NT2/D1 (cell line): Measurements from ENCODE around the gene TSSK2.
"Not testable (repeated sequence)": the region's sequence is repeated elsewhere in the genome, so short reads cannot be mapped to it uniquely, and the experiment has no call there.

Experiments used
- DNase-seq: peaks from one replicate; pipeline ENCODE4 v3.0.0-alpha.2; 2011; ENCODE audit warnings: low read depth, low spot score
- H3K27me3 ChIP-seq: 2 replicates; pipeline ENCODE4 v1.6.0; 2011; ENCODE audit warnings: mild to moderate bottlenecking; ENCODE audit not compliant: insufficient read length, insufficient read depth
- H3K36me3 ChIP-seq: 2 replicates; pipeline ENCODE4 v1.6.1; 2011; ENCODE audit warnings: mild to moderate bottlenecking, low read length, mixed read lengths; ENCODE audit not compliant: insufficient read depth, insufficient read length
- H3K4me1 ChIP-seq: 2 replicates; pipeline ENCODE4 v1.5.1; 2011; ENCODE audit not compliant: insufficient read depth, insufficient read length
- H3K4me3 ChIP-seq: 2 replicates; pipeline ENCODE4 v1.5.1; 2011; ENCODE audit warnings: low read depth; ENCODE audit not compliant: insufficient read length
- H3K9ac ChIP-seq: 2 replicates; pipeline ENCODE4 v1.6.0; 2011; ENCODE audit warnings: low read depth; ENCODE audit not compliant: insufficient read length
- H3K9me3 ChIP-seq: 2 replicates; pipeline ENCODE4 v1.5.1; 2011; ENCODE audit warnings: mild to moderate bottlenecking, low read length; ENCODE audit not compliant: insufficient read depth
- SUZ12 ChIP-seq: IDR thresholded peaks from 2 replicates; pipeline ENCODE4 v1.6.1; 2011; ENCODE audit not compliant: insufficient read length, insufficient read depth; ENCODE audit errors: extremely low read depth
- YY1 ChIP-seq: IDR thresholded peaks from 2 replicates; pipeline ENCODE4 v1.6.1; 2011; ENCODE audit not compliant: insufficient read length, insufficient read depth
- ZNF274 ChIP-seq: IDR thresholded peaks from 2 replicates; pipeline ENCODE4 v1.6.1; 2011; ENCODE audit warnings: mild to moderate bottlenecking, low read depth, low read length

TSSK2 gene

GRCh38 chr22:19152942-19153883 lies 22.1 kb downstream of the TSSK2 start:
- DNase-seq, result no peak
- Histone ChIP-seq H3K36me3 (no peaks in the 10 kb centered on the region), H3K27me3 (peaks cover 51% of the 10 kb centered on the region), H3K9me3 (no peaks in the 10 kb centered on the region), H3K4me1 (no peaks in the 10 kb centered on the region), H3K9ac (no peak overlapping the region), H3K4me3 (no peak overlapping the region)
- no peak for TF ChIP-seq YY1

DNA sequence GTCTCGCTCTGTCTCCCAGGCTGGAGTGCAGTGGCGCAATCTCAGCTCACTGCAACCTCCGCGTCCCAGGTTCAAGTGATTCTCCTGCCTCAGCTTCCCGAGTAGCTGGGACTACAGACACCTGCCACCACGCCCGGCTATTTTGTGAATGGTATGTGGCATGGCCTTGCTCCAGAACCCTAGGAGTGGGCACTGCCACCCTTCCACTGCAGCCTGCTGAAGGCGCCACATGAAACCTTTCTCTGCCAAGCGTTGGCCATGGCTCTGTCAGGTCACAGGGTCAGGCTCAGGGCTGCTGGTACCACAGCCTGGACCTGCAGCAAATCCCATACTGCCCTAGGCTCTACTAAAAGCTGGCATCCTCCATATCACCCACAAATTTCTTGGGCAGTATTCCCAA lies 25.0 kb downstream of the TSSK2 start:
- not testable (repeated sequence) for H3K9me3 ChIP-seq, H3K9ac ChIP-seq, H3K36me3 ChIP-seq, DNase-seq, H3K4me3 ChIP-seq, H3K4me1 ChIP-seq
- H3K27me3 ChIP-seq, result peaks cover 26% of the 10 kb centered on the region

DNA sequence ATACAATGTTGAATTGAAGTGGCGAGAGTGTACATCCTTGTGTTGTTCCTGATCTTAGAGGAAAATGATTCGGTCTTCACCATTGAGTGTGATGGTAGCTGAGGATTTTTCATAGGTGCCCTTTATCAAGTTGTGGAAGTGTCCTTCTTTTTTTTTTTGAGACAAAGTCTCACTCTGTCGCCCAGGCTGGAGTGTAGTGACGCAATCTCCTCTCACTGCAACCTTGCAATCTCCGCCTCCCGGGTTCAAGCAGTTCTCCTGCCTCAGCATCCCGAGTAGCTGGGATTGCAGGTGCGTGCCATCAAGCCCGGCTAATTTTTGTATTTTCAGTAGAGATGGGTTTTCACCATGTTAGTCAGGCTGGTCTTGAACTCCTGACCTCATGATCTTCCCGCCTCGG lies 27.5 kb downstream of the TSSK2 start:
- not testable (repeated sequence) for DNase-seq, H3K27me3 ChIP-seq, H3K9me3 ChIP-seq, H3K4me3 ChIP-seq, H3K36me3 ChIP-seq, H3K9ac ChIP-seq, H3K4me1 ChIP-seq

- no peak for TF ChIP-seq SUZ12
- H3K36me3 ChIP-seq, result no peaks in the 10 kb centered on the region
- no peak for DNase-seq
- no peaks in the 10 kb centered on the region for H3K4me1 ChIP-seq
- H3K27me3 ChIP-seq, result peaks cover 30% of the 10 kb centered on the region
- no peak overlapping the region for H3K9ac ChIP-seq
- no peak overlapping the region for H3K4me3 ChIP-seq
- H3K9me3 ChIP-seq, result no peaks in the 10 kb centered on the region
Measured at GRCh38 chr22:19164425-19164824, 33.3 kb downstream of the TSSK2 start.

DNA sequence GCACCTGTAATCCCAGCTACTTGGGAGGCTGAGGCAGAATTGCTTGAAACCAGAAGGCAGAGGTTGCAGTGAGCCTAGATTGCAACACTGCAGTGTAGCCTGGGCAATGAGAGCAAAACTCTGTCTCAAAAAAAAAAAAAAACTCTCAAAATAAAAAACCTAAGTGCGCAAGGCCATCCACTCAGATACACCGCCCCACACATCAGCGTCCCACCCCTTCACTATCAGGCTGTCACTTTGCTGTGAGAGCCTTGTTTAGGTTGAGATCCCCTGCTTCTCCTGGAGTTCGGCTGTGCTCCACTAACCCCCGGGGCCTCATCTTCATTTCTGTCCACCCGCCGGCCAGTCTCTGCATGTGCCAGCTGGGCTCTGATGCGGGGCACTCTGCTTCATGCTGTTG lies 35.3 kb downstream of the TSSK2 start:
- peaks cover 10% of the 10 kb centered on the region for H3K4me1 ChIP-seq
- no peak overlapping the region for H3K4me3 ChIP-seq
- H3K9me3 ChIP-seq, result no peaks in the 10 kb centered on the region
- no peak for TF ChIP-seq YY1
- no peak for TF ChIP-seq ZNF274
- no peak for TF ChIP-seq SUZ12
- no peak overlapping the region for H3K9ac ChIP-seq
- no peak for DNase-seq
- H3K27me3 ChIP-seq, result peaks cover 46% of the 10 kb centered on the region
- no peaks in the 10 kb centered on the region for H3K36me3 ChIP-seq

- Histone ChIP-seq H3K36me3 (peaks cover 3% of the 10 kb centered on the region), H3K27me3 (peaks cover 46% of the 10 kb centered on the region), H3K9me3 (no peaks in the 10 kb centered on the region), H3K9ac (no peak overlapping the region), H3K4me1 (peaks cover 10% of the 10 kb centered on the region), H3K4me3 (no peak overlapping the region)
- no peak for DNase-seq
- TF ChIP-seq SUZ12 (no peak), ZNF274 (no peak), YY1 (no peak)
Measured at GRCh38 chr22:19167106-19167869, 36.2 kb downstream of the TSSK2 start.

- Histone ChIP-seq H3K4me3 (no peak overlapping the region), H3K9me3 (no peaks in the 10 kb centered on the region), H3K4me1 (peaks cover 17% of the 10 kb centered on the region), H3K36me3 (peaks cover 13% of the 10 kb centered on the region), H3K27me3 (peaks cover 46% of the 10 kb centered on the region), H3K9ac (no peak overlapping the region)
- TF ChIP-seq SUZ12 (no peak), YY1 (no peak), ZNF274 (no peak)
- DNase-seq, result no peak
Measured at GRCh38 chr22:19168088-19168890, 37.2 kb downstream of the TSSK2 start.
